GM19468 (cell line): ENCODE results near the gene CNBD2.
"Not testable (repeated sequence)": the region's sequence is repeated elsewhere in the genome, so short reads cannot be mapped to it uniquely, and the experiment has no call there.

Source experiments
- ATAC-seq: cut with Tn5 transposase; IDR thresholded peaks from one replicate; pipeline ENCODE4 v1.9.1; 2021; ENCODE audit warnings: mild to moderate bottlenecking, moderate library complexity, moderate number of reproducible peaks; ENCODE audit not compliant: unreplicated experiment; ENCODE audit errors: extremely low read depth

CNBD2 gene

DNA sequence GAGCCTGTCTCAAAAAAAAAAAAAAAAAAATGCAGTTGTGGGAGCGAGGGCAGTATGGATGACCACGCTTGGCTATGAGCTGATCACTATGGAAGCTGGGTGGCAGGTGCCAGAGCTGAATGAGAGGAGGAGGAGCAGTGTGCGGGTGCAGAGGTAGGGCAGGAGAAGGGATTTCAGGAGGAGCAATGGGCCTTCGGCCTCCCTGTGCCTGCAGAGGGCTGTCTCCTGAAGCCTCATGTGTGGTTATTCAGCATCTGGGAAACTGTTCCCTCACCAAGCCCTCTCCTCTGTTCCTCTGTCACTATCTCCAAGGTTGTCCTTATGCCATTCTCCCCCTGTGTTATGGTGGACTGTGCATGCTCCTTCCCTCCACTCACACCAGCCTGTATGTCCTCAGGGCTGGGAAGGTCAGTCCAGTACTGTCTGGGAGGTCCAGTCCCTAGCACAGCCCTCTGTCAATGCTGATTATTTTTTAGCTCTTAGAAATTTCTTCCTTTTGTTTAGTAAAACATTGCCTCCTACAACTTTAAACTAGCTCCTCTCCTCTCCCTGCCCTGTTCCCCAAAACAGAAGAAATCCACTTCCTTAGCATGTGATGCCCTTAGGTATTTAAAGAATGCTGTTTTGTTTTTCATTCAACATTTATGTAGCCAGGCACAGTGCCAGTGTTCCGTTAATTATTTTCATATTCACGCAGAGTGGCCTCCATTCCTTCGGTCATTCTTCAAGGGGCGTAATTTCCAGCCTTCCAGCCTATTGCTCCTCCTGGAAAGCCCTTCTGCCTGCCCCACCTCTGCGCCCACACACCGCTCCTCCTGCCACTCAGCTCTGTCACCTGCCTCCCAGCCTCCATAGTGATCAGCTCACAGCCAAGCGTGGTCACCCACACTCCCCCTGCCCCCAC lies 48.9 kb downstream of the CNBD2 start:
- ATAC-seq, result no peak

DNA sequence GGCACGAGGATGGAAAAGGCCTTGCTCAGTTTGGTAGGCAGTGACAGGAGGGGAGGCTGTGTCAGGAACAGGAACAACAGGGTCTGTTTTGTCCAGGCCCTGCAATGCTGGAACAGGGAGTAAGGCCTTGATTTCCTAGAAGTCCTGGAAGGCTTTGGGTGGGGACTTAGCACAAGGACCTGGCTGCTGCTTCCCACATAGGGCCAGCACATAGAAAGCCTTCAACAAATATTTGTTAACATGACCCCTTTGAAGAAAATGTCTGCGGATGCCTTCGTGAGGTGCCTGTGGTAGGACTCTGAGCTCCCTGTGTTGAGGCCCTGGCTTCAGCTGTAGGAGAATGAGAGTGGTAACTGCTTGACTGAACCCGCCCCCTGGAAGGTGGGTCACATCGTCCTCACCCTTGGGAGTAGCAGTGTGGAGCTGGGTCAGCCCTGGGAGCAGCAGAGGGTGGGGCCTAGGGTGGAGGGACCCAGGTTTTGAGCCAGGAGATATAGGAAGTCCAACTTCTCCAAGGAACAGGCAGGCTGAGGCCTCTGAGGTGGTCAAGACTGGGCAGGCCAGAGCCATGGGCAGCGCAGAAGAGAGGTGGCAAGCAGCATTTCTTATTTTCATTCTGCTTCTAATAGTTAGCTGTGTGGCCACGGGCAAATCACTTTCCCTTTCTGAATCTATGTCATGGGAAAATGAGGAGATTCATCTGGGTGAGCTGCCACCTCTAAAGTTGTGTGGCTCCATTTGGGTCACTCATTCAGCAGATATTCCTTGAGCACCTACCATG lies 50.0 kb downstream of the CNBD2 start:
- no peak for ATAC-seq

GRCh38 chr20:36026131-36026530 lies 57.7 kb downstream of the CNBD2 start:
- not testable (repeated sequence) for ATAC-seq

GRCh38 chr20:36028106-36028808 lies 59.9 kb downstream of the CNBD2 start:
- ATAC-seq, result no peak

- ATAC-seq, result no peak
Observed at GRCh38 chr20:36030149-36030548, 61.8 kb downstream of the CNBD2 start.

GRCh38 chr20:36031806-36032205 lies 63.4 kb downstream of the CNBD2 start:
- ATAC-seq, result no peak

DNA sequence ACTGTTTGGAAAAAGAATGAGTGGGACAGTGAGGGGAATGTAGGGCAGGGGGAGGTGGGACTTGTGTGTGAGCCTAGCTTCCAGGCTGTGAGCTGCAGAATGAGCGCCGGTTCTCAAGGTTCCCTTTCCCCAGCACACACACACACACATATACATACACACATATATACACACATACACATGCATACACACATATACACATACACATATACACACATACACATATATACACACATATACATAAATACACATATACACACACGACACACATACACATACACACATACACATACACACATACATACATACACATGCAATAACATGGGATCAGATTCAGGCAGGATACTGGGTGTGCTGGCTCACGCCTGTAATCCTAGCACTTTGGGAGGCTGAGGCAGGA lies 66.5 kb downstream of the CNBD2 start:
- no peak for ATAC-seq

DNA sequence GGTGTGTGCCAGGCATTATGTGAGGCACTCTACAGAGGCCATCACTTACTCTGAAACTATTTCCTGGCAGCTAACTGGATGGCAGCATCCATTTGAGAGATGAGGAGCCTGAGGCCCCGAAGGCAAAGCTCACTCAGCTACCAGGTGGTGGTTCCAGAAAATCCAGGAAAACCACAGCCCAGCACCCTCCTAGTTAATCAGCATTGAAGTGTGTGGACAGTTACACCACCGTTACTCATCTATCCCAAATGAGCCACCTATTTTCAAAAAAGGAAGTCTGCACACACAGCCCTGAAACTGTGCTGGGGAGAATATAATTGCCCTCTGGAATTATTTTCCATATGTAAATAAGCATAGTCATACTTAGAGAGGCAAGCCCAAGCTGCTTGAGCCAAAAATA lies 67.4 kb downstream of the CNBD2 start:
- ATAC-seq, result no peak

DNA sequence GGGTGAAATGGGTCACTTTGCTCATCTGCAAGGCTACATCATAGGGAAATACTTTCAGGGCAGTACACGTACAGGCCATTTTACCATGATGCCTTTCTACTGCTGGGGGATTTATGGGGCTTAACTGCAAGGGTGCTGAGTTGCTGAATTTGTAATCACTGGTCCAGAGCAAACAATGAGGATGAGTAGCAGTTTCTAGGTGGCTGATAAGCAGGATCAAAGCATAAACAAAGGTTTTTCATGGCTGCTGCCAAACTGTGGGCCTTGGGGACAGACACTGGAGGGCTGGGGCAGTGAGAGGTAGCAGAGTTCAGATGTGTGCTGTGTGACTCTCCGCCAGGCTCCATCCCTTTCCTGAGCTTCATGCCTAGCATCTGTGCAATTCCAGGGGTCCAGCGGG lies 68.3 kb downstream of the CNBD2 start:
- no peak for ATAC-seq

DNA sequence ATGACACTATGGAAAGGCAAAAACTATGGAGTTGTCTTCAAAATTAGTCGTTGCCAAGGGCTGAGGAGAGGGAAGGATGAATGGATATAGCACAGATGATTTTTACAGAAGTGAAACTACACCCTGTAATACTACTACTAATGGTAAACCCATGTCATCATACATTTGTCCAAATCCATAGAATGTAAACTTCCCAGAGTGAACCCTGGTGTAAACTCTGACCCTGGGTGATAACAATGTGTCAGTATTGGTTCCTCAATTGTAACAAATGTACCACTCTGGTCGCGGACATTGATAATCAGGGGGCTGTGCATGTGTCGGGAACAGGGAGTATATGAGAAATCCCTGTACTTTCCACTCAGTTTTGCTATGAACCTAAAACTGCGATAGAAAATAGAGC lies 72.2 kb downstream of the CNBD2 start:
- no peak for ATAC-seq

DNA sequence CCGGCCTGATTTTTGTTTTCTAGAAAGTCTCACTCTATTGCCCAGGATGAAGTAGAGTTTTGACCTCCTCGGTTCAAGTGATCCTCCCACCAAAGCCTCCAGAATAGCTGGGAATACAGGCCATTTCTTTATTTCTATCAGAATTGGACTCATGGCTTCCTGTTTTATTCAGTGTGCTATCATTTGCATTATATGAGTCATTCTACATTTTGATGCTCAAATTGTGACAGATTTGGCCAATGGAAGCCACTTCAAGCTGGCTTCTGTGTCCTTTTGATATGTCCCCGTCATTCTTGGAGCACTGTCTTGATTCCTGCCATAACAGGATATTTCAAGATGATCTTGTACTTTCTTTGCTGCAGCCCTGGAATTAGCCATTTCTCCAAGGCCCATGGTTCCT lies 75.1 kb downstream of the CNBD2 start:
- no peak for ATAC-seq

- ATAC-seq, result no peak
Observed at GRCh38 chr20:36043892-36044515, 75.6 kb downstream of the CNBD2 start.

DNA sequence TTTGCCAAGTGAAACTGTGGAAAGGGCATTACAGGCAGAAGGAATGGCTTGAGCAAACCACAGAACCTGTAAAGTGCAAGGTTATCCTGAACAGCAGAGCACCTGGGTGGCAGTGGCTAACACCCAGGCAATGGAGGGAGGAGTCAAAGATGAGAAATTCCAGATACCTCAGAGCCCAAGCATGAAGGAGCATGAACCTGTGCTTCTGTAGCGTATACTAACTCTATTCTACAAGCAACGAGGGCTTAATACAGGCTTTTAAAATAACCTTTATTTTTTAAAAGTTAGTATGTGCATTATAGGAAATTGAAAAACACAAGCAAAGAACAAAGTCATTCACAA lies 77.0 kb downstream of the CNBD2 start:
- no peak for ATAC-seq

GRCh38 chr20:36046073-36046798 lies 77.8 kb downstream of the CNBD2 start:
- ATAC-seq, result not testable (repeated sequence)

DNA sequence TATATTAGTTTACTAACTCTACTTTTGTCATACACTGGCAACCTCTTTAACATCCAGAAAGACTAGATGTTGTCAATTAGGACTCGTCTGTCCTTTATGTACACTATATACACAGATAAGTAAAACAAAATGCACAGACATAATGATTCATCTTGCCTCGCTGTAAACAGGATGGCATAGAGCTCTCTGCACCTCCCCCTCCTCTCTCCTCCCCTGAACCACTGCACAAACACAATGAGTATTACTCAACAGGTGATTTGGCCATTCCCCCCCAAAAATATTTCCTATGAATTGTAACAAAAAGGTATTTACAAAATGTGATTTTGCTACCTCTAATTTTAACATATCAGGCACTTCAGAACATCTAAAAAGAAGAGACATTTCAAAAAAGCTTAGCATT lies 81.0 kb downstream of the CNBD2 start:
- not testable (repeated sequence) for ATAC-seq

DNA sequence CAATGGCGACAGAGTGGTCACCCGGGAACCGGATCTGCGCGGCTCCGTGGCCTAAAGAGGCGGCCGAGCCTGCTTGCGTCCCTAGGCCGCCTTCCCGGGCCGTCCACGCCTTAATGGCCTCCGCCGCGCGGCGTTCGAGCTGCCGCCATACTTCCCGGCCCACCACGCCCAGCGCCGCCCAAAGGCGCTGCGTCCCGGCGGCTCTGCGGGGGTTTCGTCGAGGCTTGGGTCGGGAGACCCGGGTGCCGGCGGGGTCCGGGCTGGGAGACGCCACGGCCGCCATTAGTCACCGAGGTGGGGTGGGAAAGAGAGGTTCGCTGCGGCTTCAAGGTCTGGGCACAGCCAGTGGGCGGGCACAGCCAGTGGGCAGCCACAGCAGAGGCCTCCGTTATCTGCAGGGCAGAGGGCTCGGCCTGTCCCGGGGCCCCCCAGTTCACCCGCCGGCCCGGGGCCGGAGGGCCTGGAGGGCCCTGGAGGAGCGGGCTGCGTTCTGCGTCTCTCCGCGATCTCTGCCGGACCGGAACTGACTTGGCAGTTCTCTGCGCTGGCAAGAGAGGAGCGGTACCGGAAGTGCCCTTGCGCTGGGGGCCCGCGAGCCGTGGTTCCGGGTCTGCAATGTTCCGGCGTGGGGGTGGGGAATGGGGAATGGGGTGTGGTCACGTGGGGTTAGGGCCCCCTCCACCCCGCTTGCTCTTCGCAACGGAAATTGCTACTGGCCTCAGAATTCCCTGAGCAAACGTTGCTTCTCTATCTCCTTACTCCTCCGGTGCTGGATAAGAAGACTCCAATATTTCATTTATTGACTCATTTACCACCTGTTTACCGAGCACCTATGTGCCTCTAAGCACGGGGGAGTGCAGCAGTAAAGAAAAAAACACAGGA lies 82.3 kb downstream of the CNBD2 start:
- no peak for ATAC-seq

- no peak for ATAC-seq
Observed at GRCh38 chr20:36051318-36052116, 83.1 kb downstream of the CNBD2 start.

- no peak for ATAC-seq
Observed at GRCh38 chr20:36052117-36052513, 83.7 kb downstream of the CNBD2 start.
